Lower leg skin (tissue), 4 donors: ENCODE data around the gene ZFP36. TPM values are rescaled to one million over a fixed set of nuclear protein-coding genes. Genes with fewer than 3 reads are reported as not detected.

Experiments
- DNase-seq, 2 donors: peaks; one replicate each; pipeline ENCODE4 v3.0.0-alpha.2; 2019; ENCODE audit warnings: low spot score in 2 of 2
- H3K4me3 ChIP-seq: fragments of 200-600 bp; sonication (generic); 2 replicates; pipeline ENCODE4 v1.5.1; 2017; ENCODE audit warnings: mild to moderate bottlenecking, low read depth; ENCODE audit not compliant: poor library complexity, severe bottlenecking
- POLR2A ChIP-seq, 2 donors: fragments of 450-650 bp; IDR thresholded peaks; one replicate each; pipeline ENCODE4 v1.6.1; 2016 to 2017; ENCODE audit warnings: antibody characterized with exemption in 2 of 2, mild to moderate bottlenecking in 1 of 2, moderate library complexity in 1 of 2
- WGBS, 2 donors: methylation state at CpG; one replicate each; pipeline ENCODE4 v1.1.5; 2018; 5-methylcytosine and 5-hydroxymethylcytosine counted together
- intact Hi-C: fragments of 100-400 bp; cut with DNase I; formaldehyde crosslinking; loops from one replicate; pipeline ENCODE4 v1.15.0; 2023; ENCODE audit warnings: low total_unique reads
- total RNA-seq, 4 donors: library from RNA; depleted of rRNA; stranded (reverse); fragments of >200 nt; gene quantifications; one replicate each; pipeline ENCODE4 v1.1.0, GENCODE V29; 2016
- TF ChIP-seq, protein P1 (sequence below), 3 donors: fragments of 450-650 bp; IDR thresholded peaks; one replicate each; pipeline ENCODE4 v1.5.1; 2016; ENCODE audit warnings: antibody characterized with exemption in 3 of 3, mild to moderate bottlenecking in 3 of 3, moderate library complexity in 2 of 3

The ZFP36 gene
- total RNA-seq, 4 donors from 2014 or later = 170 to 536 (median 280) TPM

GRCh38 chr19:39369200-39369599, 37.4 kb upstream of the ZFP36 start:
- intact Hi-C loops = no loop called here
- H3K4me3 ChIP-seq = no peak overlapping the region
- WGBS, 2 donors = 84 to 98% methylated on average over 2 of the region's 2 CpGs
- TF ChIP-seq, protein P1, sequence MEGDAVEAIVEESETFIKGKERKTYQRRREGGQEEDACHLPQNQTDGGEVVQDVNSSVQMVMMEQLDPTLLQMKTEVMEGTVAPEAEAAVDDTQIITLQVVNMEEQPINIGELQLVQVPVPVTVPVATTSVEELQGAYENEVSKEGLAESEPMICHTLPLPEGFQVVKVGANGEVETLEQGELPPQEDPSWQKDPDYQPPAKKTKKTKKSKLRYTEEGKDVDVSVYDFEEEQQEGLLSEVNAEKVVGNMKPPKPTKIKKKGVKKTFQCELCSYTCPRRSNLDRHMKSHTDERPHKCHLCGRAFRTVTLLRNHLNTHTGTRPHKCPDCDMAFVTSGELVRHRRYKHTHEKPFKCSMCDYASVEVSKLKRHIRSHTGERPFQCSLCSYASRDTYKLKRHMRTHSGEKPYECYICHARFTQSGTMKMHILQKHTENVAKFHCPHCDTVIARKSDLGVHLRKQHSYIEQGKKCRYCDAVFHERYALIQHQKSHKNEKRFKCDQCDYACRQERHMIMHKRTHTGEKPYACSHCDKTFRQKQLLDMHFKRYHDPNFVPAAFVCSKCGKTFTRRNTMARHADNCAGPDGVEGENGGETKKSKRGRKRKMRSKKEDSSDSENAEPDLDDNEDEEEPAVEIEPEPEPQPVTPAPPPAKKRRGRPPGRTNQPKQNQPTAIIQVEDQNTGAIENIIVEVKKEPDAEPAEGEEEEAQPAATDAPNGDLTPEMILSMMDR (IDR thresholded peaks at IDR 0.05) = no peak
- TF ChIP-seq POLR2A (IDR thresholded peaks at IDR 0.05) = no peak
- no peak for DNase-seq

DNA sequence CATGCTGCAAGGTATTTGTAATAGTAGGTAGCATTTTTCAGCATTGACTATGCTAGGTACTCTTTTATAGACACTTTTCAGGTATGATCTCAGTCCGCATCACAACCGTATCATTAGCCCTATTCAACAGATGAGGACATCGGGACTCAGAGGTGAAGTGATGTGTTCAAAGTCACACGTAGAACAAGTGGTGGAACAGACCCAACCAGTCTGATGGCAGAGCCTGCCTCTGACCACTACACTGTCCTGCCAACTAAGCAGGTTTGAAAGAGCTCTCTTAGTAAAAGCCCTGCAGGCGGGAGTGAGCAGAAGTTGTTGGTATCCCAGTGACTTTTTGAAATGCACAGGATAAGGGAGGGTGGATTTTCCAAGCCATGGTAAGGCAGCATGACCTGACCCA, 35.9 kb upstream of the ZFP36 start:
- DNase-seq = no peak
- no peak for TF ChIP-seq POLR2A (IDR thresholded peaks at IDR 0.05)
- TF ChIP-seq, protein P1 (IDR thresholded peaks at IDR 0.05) = no peak
- no peak overlapping the region for H3K4me3 ChIP-seq
- intact Hi-C loops = no loop called here
- WGBS, 2 donors = 92 to 98% methylated on average over 5 of the region's 5 CpGs

- WGBS, 2 donors = 38 to 52% methylated on average over 8 of the region's 8 CpGs
- no peak overlapping the region for H3K4me3 ChIP-seq
- intact Hi-C loops = no loop called here
- DNase-seq = peak; percentile 79 to 95
- TF ChIP-seq, protein P1 (IDR thresholded peaks at IDR 0.05) = no peak
- no peak for TF ChIP-seq POLR2A (IDR thresholded peaks at IDR 0.05)
Observed at GRCh38 chr19:39372047-39372802, 34.4 kb upstream of the ZFP36 start.

GRCh38 chr19:39372941-39373340, 33.7 kb upstream of the ZFP36 start:
- DNase-seq = no peak
- WGBS, 2 donors = 24 to 46% methylated on average over 2 of the region's 2 CpGs
- H3K4me3 ChIP-seq = no peak overlapping the region
- no peak for TF ChIP-seq POLR2A (IDR thresholded peaks at IDR 0.05)
- TF ChIP-seq, protein P1 (IDR thresholded peaks at IDR 0.05) = no peak
- intact Hi-C loops = no loop called here

DNA sequence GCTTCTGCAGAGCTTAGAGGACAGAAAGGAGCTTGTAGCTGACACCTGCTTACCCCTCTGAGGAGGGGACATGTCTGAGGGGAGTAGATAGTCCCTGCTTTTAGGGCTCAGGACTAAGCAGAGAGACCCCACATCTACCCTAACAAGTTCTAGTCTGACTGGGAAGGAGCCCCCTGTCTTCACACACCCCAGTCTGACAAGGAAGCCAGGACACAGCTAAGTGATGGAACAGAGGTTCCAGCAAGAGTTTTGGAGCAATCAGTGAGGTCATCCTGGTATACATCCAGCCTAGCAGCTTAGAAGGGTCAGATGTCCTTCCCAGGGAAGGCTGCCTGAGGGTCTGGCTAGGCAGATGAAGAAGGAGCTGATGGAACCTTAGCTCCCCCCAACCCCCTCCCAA, 30.7 kb upstream of the ZFP36 start:
- TF ChIP-seq POLR2A (IDR thresholded peaks at IDR 0.05) = no peak
- TF ChIP-seq, protein P1 (IDR thresholded peaks at IDR 0.05) = no peak
- intact Hi-C loops = no loop called here
- H3K4me3 ChIP-seq = no peak overlapping the region
- no peak for DNase-seq
